PFSK-1 (cell line): ENCODE data around the gene C1GALT1.

ENCODE experiments used
- POLR2AphosphoS5 ChIP-seq: IDR thresholded peaks from 2 replicates; pipeline ENCODE4 v1.6.1; 2012; ENCODE audit warnings: low read depth, mild to moderate bottlenecking, control low read depth, low read length, moderate library complexity
- REST ChIP-seq, 2 experiments: IDR thresholded peaks; 2 replicates each; pipeline versions ENCODE4 v1.6.1 to v1.8.0; 2011 to 2012; ENCODE audit warnings: low read depth in 2 of 2, low read length in 2 of 2, control low read depth in 1 of 2, inconsistent platforms in 1 of 2, mild to moderate bottlenecking in 1 of 2, moderate library complexity in 1 of 2; ENCODE audit not compliant: insufficient read depth in 1 of 2
- SIN3A ChIP-seq: IDR thresholded peaks from 2 replicates; pipeline ENCODE4 v1.6.1; 2012; ENCODE audit warnings: mild to moderate bottlenecking, low read length, moderate library complexity, borderline replicate concordance; ENCODE audit not compliant: insufficient read depth

DNA sequence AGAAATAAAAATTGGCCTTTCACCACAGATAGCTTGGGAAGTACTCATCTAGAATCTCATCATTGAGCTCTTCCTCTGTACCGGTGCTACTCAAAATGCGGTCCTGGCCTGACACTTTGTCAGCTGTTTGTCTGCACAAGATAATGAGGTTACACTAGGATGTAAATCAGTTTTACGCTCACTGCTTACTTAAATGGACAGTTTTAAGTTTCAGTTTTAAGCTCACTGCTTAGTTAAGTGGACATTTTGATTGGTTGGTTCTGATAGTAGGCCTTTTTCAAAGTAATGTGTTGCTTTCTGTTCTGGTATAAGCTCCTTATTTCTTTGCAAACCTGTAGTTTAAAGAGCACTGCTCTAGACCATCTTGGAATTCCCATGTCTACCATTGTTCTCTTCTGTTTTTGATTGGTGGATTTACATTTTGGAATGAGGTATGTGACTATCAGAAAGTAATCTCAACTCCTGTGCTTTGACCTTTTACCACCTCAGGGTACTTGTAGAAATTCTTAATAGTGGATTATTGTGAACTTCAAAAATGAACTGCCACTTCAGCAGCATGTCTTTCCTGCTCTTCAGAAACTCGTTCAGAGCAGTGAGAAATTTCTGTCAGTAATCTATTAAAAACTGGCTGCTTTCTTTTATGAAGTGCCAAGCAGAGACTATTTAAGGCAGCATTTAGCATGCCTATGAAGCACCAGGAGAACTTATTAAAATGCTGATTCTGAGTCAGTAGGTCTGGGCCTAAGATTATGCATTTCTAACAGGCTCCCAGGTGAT, 55.0 kb downstream of the C1GALT1 start:
- no peak for TF ChIP-seq REST (IDR thresholded peaks at IDR 0.05; ENCODE audit: insufficient read depth in 1 of 2, low read depth in 2 of 2, low read length in 2 of 2)
- no peak for TF ChIP-seq SIN3A
- TF ChIP-seq POLR2AphosphoS5 = no peak
